Middle frontal gyrus (tissue), 1 donor: ENCODE data around the gene SYT7.

Experiments
- DNase-seq: peaks from one replicate; pipeline ENCODE4 v3.0.0-alpha.2; 2015; ENCODE audit warnings: low spot score; ENCODE audit errors: extremely low spot score

SYT7 gene

DNA sequence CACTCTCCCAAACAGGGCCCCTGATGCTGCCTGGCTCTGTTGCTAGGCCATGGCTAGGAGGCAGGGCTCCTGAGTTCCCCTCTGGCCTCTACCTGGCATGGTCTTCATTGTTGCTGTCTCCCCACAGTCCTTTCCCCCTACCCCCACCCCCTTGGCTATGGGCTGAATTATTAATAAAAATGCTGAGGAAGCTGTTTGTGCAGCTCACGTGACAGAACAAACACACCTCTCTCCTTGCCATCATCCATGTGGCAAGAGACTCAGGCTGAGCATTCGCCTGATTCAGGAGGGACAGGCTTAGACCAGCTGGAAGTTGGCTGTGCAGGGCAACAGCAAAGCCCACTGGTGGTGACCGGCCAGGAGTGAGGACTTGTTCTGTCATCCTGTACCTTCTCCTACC, 4.2 kb upstream of the SYT7 start:
- DNase-seq, result no peak

DNA sequence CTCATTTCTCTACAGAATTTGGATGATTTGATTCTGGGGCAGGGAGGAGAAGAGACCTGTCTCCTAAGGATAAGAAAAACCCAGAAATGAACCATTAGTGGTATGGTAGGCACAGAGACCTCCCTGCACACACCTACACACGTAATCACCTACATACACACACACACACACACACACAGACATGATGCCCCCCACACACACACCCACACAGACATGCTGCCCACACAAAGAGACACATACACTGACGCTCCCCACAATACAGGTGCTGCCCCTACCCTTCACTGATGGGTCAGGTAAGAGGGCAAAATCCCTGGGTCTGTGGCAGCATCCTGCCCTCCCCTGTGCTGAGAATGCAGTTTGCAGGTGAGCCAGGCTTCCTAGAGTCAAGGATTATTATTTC, 1.1 kb upstream of the SYT7 start:
- DNase-seq, result no peak

GRCh38 chr11:61580271-61580888, 496 bp downstream of the SYT7 start:
- DNase-seq, result no peak

- no peak for DNase-seq
These were observed 1.1 kb downstream of the SYT7 start for GRCh38 chr11:61579676-61580270.

- no peak for DNase-seq
These were observed 1.8 kb downstream of the SYT7 start for GRCh38 chr11:61578819-61579675.

DNA sequence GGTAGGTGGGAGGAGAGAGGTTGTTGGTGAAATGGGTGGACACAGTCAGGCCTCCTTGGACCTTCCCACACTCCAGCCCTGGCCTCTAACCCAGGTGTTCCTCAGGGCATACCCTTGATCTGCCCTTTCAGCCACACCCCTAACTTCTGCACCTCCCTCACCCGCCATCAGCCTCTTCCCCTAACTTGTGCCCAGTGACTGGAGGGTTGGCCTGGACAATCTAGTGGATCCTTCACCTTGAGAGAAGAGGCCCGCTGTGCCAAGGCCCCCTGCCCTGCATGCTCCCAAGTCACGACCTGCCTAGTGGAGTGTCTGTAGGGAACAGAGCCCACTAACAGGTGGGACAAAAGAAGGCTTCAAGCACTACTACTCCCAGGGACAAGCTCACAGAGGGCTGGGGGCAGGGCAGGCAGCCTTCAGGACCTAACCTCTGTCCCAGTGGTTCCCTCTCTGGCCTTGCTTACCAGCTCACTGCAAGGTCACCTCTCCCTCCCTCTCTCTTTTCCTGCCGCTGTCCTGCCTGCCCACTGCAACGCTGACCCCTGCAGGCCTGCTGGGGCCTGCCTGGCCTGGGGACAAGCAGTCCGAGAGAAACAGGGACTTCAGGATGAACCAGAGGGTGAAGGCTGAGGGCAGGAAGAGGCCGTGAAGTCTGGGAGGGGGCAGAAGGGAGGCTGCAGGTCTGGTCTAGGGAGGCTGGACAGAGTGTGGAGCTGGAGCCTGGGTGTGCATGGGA, 3.3 kb downstream of the SYT7 start:
- DNase-seq, result no peak

DNA sequence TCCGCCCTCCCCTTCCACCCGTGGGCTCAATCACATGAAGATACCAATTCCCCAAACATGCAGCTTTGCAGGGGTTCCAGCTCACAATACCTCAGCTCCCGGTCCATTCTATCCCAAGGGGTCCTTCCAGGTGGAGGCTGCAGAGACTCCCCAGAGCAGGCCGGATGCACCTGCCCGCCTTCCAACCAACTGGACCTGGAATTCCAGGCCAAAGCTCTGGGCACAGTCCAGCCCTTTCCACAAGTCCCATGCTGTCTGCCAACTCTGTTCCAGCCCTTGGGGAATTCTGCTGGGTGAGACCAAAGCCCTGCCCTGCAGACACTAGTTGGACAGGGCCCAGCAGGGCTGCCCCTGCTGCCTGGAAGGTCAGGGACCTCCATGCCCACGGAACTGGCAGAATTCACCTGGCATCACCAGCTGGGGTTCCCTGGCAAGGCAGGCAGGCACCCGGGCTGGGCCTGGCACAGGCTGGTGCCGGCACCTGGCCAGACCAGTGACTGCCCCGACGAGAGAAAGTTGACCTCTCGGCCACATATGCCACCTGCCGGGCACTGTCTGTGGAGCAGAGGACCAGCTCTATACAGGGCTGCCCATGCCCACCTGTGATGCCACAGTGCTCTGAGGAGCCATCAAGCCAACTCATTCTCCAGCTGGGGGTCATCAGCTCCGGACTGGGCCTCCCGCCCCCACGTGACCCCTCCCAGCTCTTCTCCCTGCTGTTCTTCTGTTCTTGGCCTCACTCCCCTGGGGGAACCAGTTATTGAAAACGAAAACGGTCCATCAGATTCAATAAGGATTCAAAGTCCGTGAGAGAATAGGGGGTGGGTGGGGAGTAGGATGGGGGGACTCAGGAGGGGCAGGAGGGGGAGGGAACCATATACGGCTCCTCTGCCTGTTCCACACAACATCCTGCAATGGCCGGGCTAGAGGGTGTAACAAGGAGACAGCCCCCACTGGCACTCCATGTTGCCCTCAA, 4.7 kb downstream of the SYT7 start:
- no peak for DNase-seq

DNA sequence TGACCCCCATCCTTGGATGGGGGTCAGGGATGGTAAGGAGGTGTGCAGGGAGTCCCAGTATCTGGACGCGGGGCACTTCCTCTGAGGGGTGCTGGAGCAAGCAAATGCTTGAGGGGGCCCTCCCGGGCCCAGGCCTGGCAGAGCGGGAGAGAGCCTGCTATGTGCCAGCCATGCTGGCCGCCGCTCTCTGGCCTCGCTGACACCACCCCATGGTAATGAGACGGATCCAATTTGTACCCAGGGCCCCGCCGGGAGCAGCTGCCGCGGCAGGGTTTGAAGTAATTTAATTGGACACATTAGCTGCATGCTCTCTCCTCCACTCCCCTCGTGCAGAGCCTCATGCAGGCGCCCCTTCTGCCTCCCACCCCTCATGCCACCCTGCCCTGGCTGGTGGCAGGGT, 6.3 kb downstream of the SYT7 start:
- no peak for DNase-seq

- DNase-seq, result no peak
These were observed 8.0 kb downstream of the SYT7 start for GRCh38 chr11:61572913-61573312.

DNA sequence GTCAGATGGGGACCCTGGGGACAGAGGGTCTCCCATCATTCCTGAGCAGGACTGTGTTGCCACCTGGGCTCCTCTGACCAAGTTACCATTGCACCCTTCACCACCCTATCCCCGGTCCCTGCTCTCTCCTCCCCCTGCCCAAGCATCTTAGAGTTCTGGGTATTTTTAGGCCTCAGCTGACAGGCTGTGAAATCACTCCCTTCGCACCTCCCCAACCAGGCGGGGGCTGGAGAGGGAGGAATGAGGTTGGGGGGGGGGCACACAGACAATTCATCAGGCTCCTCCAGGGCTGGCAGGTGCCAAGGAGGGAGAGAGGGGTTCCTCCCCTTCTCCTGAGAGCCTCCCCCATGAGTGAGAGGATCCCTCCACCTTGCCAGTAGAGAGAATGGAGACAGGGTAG, 9.0 kb downstream of the SYT7 start:
- DNase-seq, result no peak

DNA sequence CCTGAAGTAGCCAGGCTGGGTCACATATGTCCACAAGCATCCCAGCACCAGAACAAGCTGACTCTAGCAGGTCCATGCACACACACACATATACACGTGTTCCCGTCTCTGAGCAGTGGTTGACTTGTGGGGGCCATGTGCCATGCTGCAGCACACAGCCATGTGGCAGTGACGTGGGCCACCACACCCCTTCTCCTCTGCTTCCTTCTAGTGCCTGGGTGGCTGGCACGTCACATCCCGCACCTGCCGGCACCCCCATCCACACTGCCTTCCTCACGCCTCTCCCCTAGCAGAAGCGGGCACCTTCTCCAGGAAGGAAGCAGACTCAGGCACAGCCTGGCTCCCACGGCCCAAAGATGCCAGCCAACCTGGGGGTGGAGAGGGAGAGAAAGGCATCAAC, 9.5 kb downstream of the SYT7 start:
- no peak for DNase-seq

DNA sequence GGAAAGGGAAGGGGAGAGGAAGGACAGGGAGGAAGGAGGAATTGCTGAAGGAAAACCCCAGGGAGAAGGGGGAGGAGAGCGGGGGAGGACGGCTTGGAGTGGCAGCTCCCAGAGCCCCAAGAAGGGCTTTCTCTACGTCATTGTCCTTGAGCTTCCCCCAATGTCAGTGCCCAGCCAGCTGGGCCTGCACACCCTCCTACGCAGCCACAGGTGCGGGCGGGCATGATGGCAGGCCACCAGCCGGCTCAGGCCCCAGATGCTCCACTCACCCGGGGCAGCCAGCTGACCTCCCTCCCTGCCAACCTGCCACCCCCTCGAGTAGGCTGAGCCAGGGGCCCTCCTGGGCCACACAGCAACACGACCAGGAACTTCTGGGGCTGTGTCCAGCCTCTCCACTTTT, 11.2 kb downstream of the SYT7 start:
- no peak for DNase-seq

GRCh38 chr11:61569018-61569417, 11.9 kb downstream of the SYT7 start:
- no peak for DNase-seq

- DNase-seq, result no peak
These were observed 13.4 kb downstream of the SYT7 start for GRCh38 chr11:61567286-61568061.

- no peak for DNase-seq
These were observed 15.8 kb downstream of the SYT7 start for GRCh38 chr11:61564936-61565696.

DNA sequence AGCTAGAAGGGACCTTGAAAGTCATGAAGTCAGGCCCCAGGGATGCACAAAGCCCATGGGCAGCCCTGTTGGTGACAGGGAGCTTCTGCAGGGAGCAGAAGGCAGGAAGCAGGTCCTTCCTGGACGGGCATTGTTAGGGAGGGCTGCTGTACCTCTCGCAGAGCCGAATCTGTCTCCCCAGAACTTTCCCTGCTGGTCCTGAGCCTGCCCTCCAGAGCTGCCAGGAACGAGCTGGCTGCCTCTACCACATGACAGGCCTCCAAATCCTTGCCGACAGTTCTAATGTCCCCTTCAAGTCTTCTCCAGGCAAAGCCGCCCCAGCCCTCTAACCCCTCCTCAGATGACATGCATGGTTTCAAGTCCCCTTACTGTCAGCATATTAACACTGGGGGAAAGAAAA, 20.1 kb downstream of the SYT7 start:
- no peak for DNase-seq

GRCh38 chr11:61556621-61557020, 24.3 kb downstream of the SYT7 start:
- DNase-seq, result no peak

- no peak for DNase-seq
These were observed 24.9 kb downstream of the SYT7 start for GRCh38 chr11:61555978-61556377.
